Stimulated activated CD4-positive, alpha-beta T cell treated with anti-CD3 and anti-CD28 coated beads, Interleukin-1b, Interleukin-23, amount 100 ng/mL, for 24 hours (primary cell): ENCODE data around the gene LYRM4.

Experiments used
- DNase-seq, 4 experiments: peaks; one replicate each; pipeline ENCODE4 v3.0.0-alpha.2; 2020; ENCODE audit warnings: low read depth in 4 of 4, low spot score in 1 of 4

The LYRM4 gene

GRCh38 chr6:5174756-5175549 lies 85.8 kb downstream of the LYRM4 start:
- no peak for DNase-seq

- DNase-seq = peak in 3 of 4 experiments; percentile 6 to 19 (median 13)
Observed at GRCh38 chr6:5174244-5174643, 86.5 kb downstream of the LYRM4 start.

- no peak for DNase-seq
Observed at GRCh38 chr6:5173810-5174209, 86.9 kb downstream of the LYRM4 start.

- no peak for DNase-seq
Observed at GRCh38 chr6:5172897-5173474, 87.8 kb downstream of the LYRM4 start.

GRCh38 chr6:5172041-5172653 lies 88.6 kb downstream of the LYRM4 start:
- DNase-seq = no peak

GRCh38 chr6:5167501-5167900 lies 93.2 kb downstream of the LYRM4 start:
- DNase-seq = no peak

GRCh38 chr6:5164092-5164491 lies 96.7 kb downstream of the LYRM4 start:
- no peak for DNase-seq

- no peak for DNase-seq
Observed at GRCh38 chr6:5163247-5163646, 97.5 kb downstream of the LYRM4 start.

- DNase-seq = no peak
Observed at GRCh38 chr6:5162355-5162754, 98.4 kb downstream of the LYRM4 start.

- DNase-seq = no peak
Observed at GRCh38 chr6:5160206-5160605, 100.5 kb downstream of the LYRM4 start.

- DNase-seq = no peak
Observed at GRCh38 chr6:5159162-5159561, 101.6 kb downstream of the LYRM4 start.

GRCh38 chr6:5158180-5158579 lies 102.6 kb downstream of the LYRM4 start:
- no peak for DNase-seq

GRCh38 chr6:5157621-5158138 lies 103.1 kb downstream of the LYRM4 start:
- DNase-seq = no peak

GRCh38 chr6:5156627-5157026 lies 104.1 kb downstream of the LYRM4 start:
- DNase-seq = no peak

- DNase-seq = no peak
Observed at GRCh38 chr6:5155906-5156305, 104.8 kb downstream of the LYRM4 start.

- DNase-seq = no peak
Observed at GRCh38 chr6:5153186-5153585, 107.6 kb downstream of the LYRM4 start.

GRCh38 chr6:5152460-5152859 lies 108.3 kb downstream of the LYRM4 start:
- no peak for DNase-seq

- DNase-seq = no peak
Observed at GRCh38 chr6:5151955-5152401, 108.8 kb downstream of the LYRM4 start.

GRCh38 chr6:5151360-5151954 lies 109.3 kb downstream of the LYRM4 start:
- DNase-seq = no peak

- DNase-seq = no peak
Observed at GRCh38 chr6:5150551-5151075, 110.1 kb downstream of the LYRM4 start.

GRCh38 chr6:5149891-5150290 lies 110.9 kb downstream of the LYRM4 start:
- DNase-seq = no peak
